Fibroblast of pulmonary artery (primary cell): ENCODE measurements around the gene AOPEP.
A peak's percentile ranks its signal among the peaks of the same experiment; 100 is the strongest.

Experiments used
- DNase-seq: peaks from one replicate; pipeline ENCODE4 v3.0.0-alpha.2; 2010; ENCODE audit warnings: low read depth
- H3K4me3 ChIP-seq: replicated peaks from 2 replicates; pipeline ENCODE4 v1.5.1; 2011; ENCODE audit warnings: low read depth, mild to moderate bottlenecking, control low read depth, low read length, moderate library complexity
- TF ChIP-seq, protein P1 (sequence below): IDR thresholded peaks from 2 replicates; pipeline ENCODE4 v1.5.1; 2011; ENCODE audit warnings: mild to moderate bottlenecking, control low read depth, low read length, inconsistent platforms; ENCODE audit errors: missing control alignments

Gene AOPEP

DNA sequence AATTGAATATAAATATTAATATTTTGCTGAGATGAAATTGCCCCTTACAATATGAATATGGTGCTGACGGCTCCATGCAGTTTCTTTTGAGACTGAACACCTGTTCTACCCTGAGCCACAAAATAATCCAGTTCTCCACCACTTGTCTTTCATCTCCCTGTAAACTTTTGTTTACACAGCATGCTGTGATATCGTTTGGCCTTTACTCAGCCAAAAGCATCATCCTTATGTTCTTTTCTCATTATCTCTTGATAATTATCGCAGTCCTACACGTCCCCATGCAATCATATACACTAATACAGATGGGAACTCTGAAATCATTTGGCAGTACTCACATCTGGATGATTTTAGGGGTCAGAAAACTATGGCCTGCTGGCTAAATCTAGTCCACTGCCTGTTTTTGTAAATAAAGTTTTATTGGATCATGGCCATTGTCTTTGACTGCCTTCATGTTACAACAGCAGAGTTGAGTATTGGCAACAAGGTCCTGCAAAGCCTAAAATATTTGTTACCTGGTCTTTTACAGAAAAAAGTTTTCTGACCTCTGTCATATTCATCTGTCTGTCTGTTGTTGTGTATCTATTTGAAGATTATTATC, 53.3 kb downstream of the AOPEP start:
- no peak for DNase-seq

DNA sequence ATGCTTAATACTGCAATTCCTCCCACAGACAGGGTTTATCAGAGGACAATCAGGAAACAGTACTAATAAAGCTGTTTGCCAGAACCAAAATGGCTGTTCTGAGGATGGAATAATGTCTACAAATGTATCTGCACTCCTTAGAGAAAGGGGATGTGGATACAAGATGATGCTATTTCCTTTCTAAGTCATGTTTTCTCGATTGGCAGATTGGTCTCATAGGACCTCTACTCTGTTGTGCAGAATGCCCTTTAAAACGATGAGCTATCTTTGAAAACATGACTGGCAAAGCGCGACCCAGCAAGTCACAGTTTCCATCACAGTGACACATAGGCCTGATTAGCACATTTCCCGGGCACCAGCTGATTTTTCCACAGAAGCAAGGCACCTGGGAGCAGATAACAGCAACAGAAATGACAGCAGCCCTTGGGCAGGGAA, 54.0 kb downstream of the AOPEP start:
- DNase-seq = no peak
- H3K4me3 ChIP-seq = no peak overlapping the region
- TF ChIP-seq, protein P1, sequence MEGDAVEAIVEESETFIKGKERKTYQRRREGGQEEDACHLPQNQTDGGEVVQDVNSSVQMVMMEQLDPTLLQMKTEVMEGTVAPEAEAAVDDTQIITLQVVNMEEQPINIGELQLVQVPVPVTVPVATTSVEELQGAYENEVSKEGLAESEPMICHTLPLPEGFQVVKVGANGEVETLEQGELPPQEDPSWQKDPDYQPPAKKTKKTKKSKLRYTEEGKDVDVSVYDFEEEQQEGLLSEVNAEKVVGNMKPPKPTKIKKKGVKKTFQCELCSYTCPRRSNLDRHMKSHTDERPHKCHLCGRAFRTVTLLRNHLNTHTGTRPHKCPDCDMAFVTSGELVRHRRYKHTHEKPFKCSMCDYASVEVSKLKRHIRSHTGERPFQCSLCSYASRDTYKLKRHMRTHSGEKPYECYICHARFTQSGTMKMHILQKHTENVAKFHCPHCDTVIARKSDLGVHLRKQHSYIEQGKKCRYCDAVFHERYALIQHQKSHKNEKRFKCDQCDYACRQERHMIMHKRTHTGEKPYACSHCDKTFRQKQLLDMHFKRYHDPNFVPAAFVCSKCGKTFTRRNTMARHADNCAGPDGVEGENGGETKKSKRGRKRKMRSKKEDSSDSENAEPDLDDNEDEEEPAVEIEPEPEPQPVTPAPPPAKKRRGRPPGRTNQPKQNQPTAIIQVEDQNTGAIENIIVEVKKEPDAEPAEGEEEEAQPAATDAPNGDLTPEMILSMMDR = no peak

More for the DNA sequence above, 53.3 kb downstream of the AOPEP start:
- no peak overlapping the region for H3K4me3 ChIP-seq
- TF ChIP-seq, protein P1 = no peak

DNA sequence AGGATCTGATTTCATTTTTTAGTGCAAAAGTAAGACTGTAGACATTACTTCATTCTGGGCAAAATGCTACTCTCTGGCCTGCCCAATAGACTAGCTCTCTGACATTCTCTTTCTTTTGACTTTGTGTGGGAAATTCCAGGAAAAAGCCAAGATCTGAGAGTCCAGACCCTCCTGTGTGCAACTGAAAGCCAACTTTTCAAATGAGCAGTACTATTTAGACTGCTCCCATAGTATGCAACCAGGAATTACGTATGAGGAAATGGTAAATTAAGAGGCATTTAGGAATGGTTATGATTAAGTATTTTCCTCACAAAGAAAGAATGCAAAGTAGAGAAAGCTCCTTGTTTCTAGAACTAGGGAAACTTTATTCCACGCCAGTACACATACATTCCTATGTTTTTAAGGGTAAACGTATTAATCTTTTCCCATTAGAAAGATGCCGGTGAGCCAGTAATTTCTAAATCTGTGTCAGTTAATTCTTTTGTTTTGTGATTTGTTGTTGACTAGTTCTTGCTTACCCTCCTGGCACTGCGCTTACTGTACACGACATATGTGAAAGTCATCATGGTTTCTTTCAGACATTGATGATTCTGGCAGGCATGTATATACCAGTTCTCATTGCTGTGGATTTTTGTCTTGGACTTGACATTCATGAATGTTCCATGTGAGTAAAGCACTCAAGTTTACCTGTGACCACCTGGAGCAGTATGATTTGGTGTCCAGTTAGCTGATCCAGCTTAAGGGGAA, 56.0 kb downstream of the AOPEP start:
- no peak overlapping the region for H3K4me3 ChIP-seq
- TF ChIP-seq, protein P1 = no peak
- DNase-seq = peak; percentile 35

DNA sequence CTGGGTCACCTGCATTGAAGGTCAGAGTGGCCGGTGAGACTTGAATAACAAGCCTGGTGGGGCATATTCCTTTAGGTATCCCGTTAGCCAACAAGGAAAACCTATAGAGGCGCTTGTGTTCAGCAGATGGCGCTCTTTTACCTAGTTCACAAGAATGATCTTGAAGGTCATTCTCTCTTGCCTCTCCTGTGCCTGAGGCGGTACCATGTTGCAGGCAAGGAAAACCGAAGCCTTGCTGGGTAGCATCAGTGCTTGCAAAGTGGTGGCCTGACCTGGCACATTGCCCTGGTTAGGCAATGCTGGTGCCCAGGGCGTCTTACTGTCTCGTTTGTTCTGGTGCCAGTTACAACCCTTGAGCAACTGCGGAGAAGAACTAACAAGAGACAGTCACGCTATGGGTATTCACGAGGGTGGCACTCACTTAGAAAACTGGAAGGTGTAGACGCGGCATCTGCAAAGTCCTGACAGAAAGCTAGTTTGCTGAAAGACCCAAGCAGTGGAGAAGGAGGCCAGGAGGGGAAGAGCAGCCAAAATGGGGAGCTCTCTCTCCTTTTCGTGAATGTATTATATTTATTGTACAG, 56.7 kb downstream of the AOPEP start:
- no peak overlapping the region for H3K4me3 ChIP-seq
- peak; percentile 91 for DNase-seq
- TF ChIP-seq, protein P1 = peak; percentile 73

DNA sequence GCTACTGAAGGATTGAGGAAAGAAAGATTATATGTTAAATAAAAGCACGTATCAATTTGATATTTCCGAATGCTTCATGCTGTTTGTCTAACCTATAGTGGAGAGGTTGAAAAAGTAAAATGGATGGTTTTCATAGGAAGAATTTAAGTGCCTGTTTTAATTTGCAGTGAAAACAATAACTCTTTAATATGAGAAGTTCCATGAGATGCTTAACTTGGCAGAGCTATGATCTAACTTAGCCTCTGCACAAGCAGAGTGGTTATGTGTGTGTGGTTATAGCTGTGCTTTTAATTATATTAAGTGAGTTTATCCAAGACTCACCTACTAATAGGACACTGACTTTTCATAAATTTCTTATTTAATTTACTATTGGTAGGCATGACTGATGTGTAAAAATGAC, 57.4 kb downstream of the AOPEP start:
- TF ChIP-seq, protein P1 = no peak
- H3K4me3 ChIP-seq = no peak overlapping the region
- no peak for DNase-seq

DNA sequence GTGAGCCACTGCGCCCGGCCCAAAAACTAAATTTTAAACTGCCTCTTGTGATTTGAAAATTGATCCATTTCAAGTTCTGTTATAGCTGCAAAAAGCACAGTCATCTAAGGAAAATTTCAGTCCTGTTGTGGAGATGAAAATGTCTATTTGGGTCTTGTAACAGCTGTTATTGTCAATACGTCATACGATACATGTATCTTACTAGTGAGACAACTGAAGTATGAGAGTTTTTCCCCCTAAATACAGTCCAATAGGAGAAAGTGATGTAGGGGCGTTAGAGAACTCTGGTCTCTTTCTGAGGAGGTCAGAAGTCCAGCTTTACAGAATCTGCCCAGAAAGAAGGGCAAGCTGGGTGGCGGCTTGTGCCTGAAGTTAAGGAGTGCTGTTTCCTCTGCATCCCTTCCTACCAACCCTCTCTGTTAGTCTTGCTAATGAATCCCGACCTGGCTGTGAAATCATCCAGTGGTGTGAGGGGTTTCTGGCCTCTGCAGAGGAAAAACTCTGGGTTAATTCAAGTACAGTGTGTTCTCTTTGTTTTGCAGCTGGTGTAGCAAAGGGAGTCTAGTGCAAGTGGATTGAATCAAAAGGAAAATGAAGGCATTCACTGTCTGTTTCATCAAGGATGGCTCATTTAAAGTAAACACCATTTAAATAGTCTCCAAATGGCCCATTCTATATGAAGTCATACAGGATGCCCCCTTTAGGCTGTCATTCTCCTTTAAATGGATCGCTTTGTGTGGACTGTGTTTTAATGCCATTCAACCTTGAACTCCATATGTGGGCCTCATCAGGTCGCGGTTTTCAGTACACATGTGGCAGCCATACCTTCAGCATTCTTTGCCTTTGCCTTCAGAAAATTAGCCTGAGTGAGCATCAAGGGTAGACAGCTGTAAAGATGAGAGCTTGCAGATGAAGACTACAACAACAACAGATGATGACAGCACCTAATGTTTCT, 59.0 kb downstream of the AOPEP start:
- TF ChIP-seq, protein P1 = no peak
- H3K4me3 ChIP-seq = no peak overlapping the region
- no peak for DNase-seq
